Midbrain (tissue), 1 donor: ENCODE results near the gene MRM3.
A peak's percentile ranks its signal among the peaks of the same experiment; 100 is the strongest.
"Not testable (repeated sequence)": the region's sequence is repeated elsewhere in the genome, so short reads cannot be mapped to it uniquely, and the experiment has no call there.

Experiments used
- DNase-seq: peaks from one replicate; lab custom pipeline; 2025; lab: John Stamatoyannopoulos, UW

Gene MRM3

DNA sequence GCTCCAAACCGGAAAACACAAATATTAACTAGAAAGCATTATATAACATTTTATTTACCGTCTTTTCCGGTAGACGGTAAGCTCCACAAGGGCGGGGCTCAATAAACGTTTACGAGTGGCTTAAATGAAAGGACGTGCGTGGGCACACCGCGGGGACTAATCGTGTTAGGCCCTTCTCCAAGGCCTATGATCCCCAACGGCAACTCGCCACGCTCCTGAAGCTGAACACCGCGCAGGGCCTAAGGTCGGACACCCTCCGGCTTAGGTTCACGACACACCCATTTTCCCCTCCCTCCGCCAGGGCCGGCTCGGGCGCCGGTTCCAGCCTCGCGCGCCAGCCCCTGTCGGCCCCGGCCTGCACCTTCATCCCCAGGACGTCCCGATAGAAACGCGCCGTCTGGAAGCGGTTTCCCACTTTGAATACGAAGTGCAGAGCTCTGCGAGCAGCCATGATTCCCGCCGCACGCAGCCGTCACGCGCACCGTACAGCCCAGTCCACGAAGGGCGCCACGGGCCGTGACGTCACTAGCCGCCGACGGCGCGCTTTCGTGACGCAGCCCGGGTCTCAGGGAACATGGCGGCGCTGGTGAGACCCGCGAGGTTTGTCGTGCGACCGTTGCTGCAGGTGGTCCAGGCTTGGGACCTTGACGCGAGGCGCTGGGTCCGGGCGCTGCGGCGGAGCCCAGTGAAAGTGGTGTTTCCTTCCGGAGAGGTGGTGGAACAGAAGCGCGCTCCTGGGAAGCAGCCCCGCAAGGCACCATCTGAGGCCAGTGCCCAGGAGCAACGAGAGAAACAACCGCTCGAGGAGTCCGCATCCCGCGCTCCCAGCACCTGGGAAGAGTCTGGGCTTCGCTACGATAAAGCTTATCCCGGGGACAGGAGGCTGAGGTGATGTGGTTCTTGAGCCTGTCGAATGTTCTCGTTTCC lies at the start of gene MRM3, which contains the start of gene GLOD4:
Gene MRM3, plus strand, starts transcription at position 549 of the 927 bp plus-strand sequence. Its CDS starts 26 bp downstream, at position 575.
Gene GLOD4, minus strand, starts transcription at position 476 of the 927 bp plus-strand sequence. Its CDS starts 25 bp downstream, at position 451.
- peak; percentile 93 for DNase-seq

GRCh38 chr17:732902-733720 lies 49.0 kb upstream of the MRM3 start:
- DNase-seq, result peak; percentile 42

GRCh38 chr17:733743-734142 lies 48.4 kb upstream of the MRM3 start:
- no peak for DNase-seq

- DNase-seq, result no peak
Observed at GRCh38 chr17:737561-738113, 44.5 kb upstream of the MRM3 start.

- DNase-seq, result peak; percentile 13
Observed at GRCh38 chr17:740240-741017, 41.7 kb upstream of the MRM3 start.

- DNase-seq, result no peak
Observed at GRCh38 chr17:742147-742793, 39.9 kb upstream of the MRM3 start.

DNA sequence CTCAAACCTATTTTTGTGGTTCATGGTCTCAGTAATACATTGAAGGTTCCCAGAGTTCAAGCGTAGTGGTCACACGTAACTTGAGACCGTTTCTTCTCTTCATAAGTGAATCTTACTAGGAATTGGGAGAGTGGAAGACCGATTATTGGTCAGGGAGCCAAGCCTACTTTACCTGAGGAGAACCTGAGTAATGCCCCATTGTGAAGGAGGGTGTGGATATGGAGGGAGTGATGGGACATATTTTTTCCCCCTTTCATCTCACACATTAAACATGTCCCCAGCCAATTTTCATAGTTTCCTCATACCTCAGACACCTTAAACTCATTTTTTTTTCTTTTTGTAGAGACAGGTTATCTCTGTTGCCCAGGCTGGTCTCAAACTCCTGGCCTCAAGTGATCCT lies 39.0 kb upstream of the MRM3 start:
- no peak for DNase-seq

- DNase-seq, result no peak
Observed at GRCh38 chr17:744937-745336, 37.2 kb upstream of the MRM3 start.

DNA sequence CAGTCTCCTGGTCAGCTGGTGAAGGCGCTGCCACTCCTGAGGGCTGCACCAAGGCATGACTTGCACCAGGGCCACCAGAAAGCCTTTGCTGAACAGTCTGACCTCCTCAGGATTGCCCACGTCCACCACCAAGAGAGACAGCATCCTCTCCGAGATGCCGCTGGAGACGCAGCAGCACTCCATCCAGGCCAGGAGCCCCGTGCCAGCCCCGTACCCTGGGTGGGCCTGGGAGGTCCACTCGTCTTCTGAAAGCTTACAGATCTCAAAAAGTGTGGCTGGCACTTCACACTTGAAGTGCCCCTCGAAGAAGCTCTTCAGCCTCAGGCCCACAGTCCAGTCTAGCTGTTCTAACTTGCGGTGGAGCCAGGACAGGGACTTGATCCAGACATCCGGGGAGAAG lies 36.7 kb upstream of the MRM3 start:
- DNase-seq, result no peak

DNA sequence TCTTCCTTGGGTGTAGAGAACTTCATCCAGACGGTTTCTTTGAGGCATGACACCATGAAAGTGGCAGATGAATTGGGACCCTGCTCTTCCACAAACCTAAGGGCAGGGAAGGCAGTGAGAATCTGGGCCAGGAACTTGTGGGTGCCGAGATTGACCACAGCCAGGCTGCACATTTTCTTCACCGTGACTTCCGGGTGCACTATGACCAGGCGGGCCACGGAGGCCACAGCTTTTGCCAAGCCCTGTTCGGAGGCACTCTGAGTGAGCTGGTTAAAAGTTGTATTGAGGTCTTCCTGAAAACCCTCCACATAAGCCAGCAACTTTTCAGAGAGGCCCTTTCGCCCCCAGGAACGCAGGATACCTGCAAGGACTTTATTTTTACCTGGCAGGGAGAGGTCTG lies 36.0 kb upstream of the MRM3 start:
- no peak for DNase-seq

- no peak for DNase-seq
Observed at GRCh38 chr17:746783-747629, 35.1 kb upstream of the MRM3 start.

- not testable (repeated sequence) for DNase-seq
Observed at GRCh38 chr17:748604-749003, 33.5 kb upstream of the MRM3 start.

DNA sequence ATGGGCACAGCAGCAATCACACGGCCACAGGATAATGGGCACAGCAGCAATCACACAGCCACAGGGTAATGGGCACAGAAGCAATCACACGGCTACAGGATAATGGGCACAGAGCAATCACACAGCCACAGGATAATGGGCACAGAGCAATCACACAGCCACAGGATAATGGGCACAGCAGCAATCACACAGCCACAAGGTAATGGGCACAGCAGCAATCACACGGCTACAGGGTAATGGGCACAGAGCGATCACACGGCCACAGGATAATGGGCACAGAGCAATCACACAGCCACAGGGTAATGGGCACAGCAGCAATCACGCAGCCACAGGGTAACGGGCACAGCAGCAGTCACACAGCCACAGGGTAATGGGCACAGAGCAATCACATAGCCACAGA lies 32.8 kb upstream of the MRM3 start:
- not testable (repeated sequence) for DNase-seq

DNA sequence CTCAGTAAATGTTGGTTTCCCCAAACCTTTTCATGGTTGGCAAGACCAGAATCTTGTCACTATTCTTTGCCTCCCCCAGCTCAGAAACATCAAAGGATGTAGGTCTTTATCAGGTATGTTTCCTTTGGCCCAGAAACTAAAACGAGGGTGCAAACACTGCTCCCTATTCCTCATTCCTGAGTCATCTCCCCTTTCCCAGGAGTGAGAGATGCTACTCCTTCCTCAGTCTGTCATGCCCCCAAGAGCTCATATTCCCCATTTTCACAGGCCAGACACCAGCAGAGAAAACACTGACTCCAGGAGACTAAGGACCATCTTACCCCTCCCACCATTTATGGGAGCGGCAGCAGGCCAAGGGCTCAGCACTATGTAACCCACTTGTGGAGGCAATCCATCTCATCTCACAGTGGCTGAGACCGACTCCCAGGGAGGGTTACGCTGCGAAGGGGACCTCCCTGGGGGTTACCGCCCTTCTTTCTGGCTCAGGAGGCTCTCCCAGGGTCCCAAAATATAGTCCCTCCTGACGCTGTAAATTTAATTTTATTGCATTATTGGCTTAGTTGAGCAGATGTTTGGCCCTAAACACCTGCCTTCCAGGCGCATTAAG lies 31.6 kb upstream of the MRM3 start:
- DNase-seq, result no peak

DNA sequence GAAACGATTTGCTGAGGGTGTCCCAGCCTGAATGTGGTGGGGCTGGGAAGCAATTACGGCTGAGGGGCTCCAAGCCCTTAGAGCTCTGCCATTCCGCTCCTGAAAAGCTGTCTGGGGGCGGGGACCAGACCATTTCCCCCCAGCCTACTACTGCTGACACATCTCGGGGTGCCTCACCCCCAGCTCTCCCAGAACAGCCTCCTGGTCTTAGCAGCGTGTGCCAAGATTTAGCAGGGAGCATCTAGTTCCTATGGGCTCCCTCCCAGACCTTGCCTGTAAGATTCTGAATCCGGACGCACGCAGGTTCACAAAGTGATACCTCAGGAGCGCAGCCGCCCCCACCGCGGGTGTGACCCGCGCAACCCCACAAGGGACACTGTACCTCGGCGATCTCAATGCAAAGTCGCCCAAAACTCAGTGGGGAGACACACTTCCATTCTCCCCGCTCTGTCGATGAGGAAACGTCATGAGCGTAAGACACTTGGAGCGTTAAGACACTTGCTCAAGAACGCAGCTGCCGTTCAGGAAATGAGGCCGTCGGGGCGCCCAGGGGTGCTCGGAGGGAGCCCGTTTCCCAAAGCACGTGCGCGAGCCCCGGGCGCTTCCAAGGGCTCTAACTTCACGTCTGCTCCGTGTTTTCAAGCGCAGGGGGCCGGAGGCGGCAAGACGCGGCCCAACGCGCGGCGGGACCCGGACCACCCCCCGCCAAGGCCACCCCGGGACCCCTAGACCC lies 30.7 kb upstream of the MRM3 start:
- DNase-seq, result no peak

DNA sequence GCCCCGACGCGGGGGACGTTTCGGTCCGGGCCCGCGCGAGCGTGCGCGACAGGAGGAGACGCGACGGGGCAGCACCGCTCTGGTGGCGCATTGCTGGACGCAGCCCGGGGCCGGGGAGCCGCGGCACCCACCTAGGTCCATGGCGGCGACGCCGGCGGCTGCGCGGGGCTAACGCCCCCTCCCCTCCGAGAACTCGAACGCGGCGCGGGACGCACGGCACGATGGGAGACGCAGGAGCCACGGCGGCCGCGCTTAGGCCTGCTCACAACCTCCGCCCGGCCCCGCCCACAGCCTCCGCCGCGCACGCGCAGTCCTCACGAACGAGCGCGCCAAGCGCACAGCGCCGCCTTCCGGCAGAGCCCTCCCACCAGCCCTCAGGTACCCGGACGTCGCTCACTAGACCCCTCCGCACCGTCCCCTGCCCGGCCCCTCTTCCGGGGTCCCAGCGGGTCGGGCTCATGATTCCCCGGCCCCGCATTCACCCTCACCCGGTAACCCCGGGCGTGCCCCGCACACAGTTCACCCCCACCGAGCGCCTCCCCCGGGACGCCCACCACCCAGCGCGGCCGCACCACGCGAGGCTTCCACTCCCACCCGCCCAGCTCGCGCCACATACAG lies 30.0 kb upstream of the MRM3 start, which contains the start of gene GEMIN4:
Gene GEMIN4, minus strand, starts transcription at position 263 of the 618 bp plus-strand sequence. Its CDS starts 122 bp downstream, at position 141.
- peak; percentile 91 for DNase-seq

DNA sequence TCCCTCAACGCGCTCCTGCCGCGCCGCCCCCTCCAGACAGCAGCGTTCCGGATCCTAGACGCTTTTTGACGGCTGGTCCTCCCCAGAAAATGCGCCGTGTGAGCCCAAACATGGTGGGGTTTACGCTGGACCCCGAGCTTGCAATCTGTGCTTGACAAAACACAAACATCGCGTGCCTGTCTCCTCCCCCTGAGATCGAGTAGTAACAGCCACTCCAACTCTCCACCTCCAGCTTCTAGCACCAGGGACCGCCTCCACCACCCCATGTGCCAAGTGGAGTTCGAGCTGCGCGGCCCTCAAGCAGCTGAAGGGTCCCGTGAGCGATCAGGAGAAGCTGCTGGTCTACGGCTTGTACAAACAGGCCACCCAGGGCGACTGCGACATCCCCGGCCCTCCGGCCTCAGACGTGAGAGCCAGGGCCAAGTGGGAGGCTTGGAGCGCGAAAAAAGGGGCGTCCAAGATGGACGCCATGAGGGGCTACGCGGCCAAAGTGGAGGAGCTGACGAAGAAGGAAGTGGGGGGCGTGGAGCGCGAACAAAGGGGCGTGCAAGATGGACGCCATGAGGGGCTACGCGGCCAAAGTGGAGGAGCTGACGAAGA lies 29.4 kb upstream of the MRM3 start:
- no peak for DNase-seq

DNA sequence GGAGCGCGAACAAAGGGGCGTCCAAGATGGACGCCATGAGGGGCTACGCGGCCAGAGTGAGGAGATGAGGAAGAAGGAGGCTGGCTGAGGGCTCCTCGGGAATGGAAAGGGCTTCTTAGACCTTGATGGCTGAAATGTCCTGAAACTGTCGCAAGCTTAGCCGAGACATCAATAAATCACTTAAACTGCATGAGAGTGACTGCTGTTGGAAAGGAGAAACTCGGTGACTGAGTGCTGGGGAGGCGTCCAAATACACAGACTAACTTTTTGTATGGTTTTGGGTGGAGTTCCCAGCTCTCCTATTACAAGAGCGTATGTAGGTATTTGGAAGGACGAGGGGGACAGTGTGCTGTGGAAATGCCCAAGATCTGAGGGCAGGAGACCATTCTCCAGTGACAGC lies 28.7 kb upstream of the MRM3 start:
- no peak for DNase-seq
